Globus pallidus (tissue), 1 donor: ENCODE data around the gene CDIP1.
A peak's percentile ranks its signal among the peaks of the same experiment; 100 is the strongest.

Experiments used
- DNase-seq: peaks from one replicate; pipeline ENCODE4 v3.0.0-alpha.2; 2015; ENCODE audit warnings: low spot score

The CDIP1 gene

DNA sequence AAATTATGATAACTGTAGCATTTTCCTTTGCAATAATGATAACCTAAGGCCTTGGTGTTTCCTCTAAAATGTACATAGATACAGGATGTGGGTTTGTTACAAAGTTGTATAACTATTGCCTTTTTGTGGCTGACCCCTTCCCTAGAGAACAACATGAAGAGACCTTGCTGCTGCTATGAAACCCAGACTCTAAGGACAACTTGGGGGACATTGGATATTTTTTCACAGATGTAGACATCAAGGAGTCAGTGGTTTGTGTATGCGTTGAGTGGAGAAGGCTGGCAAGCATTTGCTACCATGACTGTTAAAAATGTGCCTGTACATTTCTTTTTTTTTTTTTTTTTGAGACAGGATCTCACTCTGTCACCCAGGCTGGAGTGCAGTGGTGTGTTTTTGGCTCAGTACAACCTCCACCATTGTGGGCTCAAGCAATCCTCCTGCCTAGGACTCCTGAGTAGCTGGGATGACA lies 50.0 kb downstream of the CDIP1 start:
- no peak for DNase-seq

DNA sequence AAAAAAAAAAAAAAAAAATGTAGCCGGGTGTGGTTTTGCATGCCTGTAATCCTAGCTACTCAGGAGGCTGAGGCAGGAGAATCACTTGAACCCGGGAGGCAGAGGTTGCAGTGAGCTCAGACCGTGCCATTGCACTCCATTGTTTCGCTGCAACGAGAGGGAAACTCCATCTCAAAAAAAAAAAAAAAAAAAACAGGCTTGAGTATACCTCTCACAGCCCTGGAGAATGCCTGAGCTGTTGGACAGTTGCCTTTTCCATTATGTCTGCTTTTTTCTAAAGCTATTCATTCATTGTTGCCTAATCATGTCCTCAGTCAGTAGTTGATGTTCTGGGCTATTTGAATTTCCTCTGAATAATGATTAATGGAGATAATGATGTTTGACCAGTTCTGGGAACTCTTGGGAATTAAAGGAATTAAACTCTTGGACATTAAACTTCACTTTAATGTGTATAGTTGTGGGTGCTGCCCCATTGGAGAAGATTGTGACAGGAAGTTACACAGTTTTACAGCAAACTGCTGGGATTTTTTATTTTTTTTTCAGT lies 50.5 kb downstream of the CDIP1 start:
- DNase-seq = no peak

DNA sequence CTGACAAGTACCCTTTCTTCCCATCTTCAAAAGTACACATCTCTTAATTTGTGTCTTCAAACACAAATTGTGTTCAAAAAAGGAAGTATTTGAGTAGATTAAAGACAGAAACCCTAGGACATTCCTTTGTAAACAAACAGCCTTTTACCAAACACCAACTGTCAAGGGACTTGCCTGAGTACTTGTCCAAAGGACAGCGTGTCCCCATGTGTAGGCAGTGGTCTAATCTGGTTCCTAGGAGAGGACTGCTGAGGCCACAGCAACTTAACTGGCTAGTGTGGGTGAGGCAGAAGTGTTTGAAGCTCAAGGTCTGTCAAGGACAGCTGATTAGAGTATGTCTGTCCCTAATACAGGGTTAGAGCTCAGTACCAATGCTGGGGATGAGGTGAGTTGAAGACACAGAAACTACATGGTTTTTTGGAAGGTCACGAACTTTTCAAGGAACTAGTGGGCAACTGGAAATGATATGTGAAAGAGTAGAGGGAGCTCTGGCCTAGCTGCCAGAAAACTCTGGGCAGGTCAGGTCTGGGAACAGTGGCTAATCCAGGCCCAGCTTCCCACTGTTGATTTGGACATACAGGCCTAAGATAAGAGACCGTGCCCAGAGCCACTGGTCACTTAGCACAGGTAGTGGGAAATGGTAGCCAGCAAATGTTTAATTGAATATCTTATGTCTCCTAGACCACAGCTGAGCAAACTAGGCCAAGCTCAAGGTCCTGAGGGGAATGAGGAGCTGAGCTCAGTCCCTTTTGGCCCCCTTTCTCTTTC lies 52.3 kb downstream of the CDIP1 start:
- no peak for DNase-seq

DNA sequence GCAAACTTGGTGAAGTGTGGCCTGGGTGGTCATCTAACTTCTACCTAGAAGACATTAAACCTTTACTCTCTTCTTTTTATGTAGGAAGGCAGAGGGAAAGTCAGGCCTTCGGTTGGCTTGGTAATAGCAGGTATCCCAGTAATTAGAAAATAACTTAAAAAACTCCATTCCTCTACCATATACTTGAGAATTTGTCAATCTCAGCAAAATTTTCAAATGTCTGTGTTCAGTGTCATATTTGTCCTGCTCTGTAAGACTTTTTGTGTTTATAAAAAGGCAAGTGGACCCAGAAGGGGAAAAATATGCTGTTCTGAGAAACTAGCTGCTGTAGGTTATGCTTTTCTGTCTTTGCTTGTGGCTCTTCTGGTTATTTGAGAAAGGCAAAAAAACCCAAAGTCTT lies 56.6 kb downstream of the CDIP1 start:
- DNase-seq = no peak

DNA sequence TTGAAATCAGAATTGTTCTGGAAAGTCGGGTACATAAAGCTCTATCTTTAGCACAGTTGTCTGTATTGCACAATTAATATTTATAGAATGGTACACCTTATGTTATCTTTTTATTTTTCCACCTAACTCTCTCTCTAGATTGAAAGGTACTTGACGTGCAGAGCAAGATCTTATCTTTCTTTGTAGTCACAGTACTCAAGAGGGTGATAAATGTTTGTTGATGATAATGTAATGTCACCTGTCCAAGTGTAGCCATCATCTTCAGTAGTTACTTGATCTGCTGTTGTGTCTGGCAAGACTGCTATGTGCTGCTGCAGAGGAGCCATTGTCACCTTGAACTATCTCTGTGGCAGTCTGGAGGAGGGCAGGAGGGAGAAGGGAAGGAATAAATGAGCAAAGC lies 57.0 kb downstream of the CDIP1 start:
- DNase-seq = no peak

DNA sequence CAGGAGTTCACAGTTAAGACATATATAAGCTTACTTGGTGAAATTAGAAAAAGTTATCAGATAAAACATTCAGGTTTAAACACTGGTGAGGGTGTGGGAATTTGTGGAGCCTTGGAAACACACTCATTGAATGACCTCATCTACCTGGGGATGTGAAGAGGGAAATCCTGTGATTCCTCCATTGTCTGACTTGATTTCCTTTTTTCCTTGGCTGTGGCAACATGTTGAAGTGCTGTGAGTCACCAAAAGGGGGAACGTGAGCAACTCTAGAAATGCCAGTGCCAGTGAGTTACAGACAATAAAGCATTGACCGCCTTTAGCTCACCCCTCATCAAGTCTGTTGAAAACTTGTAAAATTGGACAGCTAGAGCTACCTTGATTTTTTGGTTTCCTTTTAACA lies 60.6 kb downstream of the CDIP1 start:
- peak; percentile 53 for DNase-seq

DNA sequence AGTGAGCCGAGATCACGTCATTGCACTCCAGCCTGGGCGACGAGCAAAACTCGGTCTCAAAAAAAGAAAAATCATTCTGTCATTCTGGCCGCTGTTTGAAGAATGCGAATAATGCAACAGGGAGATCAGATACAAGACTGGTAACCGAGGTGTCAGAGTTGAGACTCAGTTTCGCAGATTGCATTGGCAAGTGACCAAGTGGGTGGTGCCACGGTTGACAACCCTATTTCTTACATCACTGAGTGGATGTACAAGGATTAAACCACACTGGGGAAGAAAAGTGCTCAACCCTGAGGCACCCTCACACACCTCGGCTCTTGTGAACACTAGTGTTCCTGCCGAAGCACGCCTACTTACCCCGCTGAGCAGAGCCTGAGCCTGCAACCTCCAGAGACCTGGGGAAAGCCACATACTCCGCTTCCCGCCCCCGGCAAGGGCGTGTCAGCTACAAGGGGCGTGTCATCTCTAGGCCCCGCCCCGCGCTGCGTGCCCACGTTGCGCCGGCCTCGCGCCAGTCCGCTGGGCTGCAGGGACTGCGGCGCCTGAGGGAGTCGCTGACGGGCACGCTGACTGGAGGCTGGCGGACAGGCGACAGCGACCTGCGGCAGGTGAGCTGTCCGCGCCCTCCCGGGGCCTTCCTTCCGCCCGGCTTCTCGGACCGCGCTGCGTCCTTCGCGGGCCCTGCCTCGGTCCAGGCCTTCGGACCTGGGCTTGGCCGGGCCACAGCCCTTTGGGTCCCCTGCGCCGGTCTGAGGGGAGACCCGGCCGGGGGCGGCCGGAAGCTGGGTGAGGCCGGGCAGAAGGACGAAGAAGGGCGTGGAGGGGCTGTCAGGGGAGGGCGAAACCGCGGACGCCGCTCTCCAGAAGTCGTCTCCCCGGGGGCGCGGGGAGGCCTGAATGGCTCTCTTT lies 62.4 kb downstream of the CDIP1 start, which contains the start of gene HMOX2:
HMOX2 (plus strand) TSS at position 519 of the 909 bp plus-strand sequence. CDS start 29,127 bp downstream, outside the sequence.
- DNase-seq = peak; percentile 92

DNA sequence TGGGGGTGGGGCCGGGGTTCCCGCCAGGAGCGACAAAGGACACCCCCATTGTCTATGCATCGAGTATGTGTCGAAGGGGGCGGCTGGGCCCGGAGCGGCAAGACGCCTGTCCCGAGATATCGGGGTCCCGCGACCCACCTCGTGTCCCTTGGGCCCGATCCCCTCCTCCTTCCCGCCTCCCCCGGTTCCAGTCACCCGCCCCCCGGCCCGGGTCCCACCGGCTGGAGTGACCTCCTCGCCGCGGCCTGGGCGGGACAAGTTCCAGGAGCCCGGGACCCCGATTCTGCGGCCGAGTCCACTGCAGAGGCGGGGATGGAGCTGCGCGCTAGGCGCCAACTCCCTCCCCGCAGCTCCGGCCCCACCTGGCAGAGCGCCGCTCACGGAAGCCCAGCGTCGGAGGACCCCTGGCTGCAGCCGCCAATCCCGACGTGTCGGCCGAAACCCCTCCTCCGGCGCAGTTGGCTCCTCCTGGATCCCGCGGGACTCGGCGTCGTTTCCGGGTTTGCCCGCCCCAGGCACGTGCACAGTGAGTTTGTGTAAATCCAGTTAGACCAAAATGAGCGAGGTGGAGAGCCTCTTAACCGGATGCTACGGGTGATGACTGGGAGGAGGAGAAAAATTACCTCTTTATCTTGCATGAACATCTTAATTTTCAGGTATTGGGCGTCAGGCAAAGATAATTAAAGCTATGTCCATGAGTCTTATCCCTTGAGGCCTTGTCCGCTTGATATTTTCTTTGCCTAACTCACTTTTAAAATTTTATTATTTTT lies 64.2 kb downstream of the CDIP1 start, which contains the start of gene NMRAL1:
NMRAL1 (minus strand) TSS at position 434 of the 770 bp plus-strand sequence. CDS start 493 bp downstream, outside the sequence.
- peak; percentile 70 for DNase-seq

DNA sequence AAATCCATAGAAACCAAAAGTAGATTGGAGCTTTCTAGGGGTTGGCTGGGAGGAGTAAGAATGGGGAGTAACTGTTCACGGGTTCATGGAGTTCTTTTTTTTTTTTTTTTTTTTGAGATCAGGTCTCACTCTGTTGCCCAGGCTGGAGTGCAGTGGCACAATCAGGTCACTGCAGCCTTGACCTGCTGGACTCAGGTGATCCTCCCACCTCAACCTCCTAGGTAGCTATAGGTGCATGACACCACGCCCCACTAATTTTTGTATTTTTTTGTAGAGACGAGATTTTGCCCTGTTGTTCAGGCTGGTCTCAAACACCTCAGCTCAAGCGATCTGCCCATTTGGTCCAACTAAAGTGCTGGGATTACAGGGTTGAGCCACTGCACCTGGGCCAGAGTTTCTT lies 65.7 kb downstream of the CDIP1 start:
- DNase-seq = no peak

DNA sequence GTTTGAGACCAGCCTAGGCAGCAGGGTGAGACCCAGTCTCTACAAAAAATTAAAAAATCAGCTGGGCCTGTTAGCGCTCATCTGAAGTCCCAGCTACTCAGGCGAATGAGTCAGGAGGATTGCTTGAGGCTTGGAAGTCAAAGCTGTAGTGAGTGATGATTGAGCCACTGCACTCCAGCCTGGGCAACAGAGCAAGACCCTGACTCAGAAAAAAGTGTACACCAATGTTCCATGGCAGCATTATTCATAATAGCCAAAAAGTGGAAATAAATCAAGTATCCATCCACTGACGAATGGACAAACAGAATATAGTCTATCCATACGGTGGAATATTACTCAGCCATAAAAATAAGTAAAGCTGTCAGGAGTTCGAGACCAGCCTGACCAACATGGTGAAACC lies 66.7 kb downstream of the CDIP1 start:
- DNase-seq = no peak

DNA sequence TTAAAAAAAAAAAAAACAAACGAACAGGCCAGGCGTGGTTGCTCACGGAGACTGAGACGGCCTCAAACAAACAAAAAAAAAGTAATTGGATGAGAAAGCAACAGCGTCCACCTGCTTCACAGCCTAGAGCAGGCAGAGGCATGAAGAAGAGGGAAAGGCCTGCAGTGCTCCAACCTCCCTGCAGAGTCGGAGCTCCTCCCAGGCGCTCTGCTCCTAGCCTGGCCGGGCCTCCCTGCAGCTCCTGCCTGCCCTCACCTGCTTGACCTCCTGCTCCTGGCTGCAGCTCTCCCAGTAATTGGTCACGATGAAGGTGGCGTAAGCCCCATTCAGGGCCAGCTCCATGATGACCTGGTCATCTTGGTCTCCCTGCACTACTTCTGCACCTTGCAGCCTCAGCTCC lies 69.6 kb downstream of the CDIP1 start:
- no peak for DNase-seq

DNA sequence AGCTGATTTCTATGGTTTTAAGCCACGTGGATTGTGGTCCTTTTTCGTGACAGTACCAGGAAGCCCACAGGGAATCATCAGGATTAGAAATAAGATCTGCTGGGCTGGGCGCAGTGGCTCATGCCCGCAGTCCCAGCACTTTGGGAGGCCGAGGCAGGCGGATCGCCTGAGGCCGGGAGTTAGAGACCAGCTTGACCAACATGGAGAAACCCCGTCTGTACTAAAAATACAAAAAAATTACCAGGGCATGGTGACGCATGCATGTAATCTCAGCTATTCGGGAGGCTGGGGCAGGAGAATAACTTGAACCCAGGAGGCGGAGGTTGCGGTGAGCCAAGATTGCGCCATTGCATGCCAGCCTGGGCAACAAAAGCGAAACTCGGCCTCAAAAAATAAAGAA lies 70.7 kb downstream of the CDIP1 start:
- DNase-seq = no peak

DNA sequence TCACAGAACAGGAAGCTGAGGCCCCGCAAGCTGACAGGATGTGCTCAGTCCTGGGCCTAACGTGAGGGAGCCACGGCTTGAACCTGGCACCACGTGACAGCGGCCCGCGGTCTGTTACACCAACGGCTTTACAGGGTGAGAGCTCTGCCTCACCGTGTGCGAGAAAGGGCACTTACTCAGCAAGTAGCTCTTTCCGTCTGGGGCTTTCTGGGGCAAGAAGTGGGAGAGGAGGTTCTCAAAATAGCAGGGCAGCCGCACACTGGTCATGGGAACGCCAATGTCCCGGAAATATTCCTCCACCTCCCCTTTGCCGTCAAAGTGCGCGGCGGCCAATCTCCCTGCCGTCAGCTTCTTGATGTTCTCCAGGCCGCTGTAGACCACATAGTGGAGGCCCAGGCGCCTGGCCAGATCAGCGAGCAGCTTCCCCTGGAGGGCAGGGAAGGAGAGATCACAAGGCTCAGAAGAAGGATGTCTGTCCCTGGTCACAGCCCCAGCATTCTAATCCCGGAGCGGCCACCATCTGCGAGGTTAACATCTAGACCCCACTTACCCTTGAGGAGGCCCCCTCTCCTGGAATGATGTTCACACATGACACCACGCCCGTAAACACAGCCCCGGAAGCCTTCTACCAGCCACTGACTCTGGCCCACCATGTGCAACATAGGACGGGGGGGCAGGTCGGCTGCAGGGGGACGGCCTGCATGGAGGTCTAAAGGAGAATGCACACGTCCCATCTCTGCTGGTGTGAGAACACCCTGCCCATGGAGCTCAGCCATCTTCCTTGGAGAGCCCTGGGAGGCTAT lies 72.4 kb downstream of the CDIP1 start:
- DNase-seq = no peak

DNA sequence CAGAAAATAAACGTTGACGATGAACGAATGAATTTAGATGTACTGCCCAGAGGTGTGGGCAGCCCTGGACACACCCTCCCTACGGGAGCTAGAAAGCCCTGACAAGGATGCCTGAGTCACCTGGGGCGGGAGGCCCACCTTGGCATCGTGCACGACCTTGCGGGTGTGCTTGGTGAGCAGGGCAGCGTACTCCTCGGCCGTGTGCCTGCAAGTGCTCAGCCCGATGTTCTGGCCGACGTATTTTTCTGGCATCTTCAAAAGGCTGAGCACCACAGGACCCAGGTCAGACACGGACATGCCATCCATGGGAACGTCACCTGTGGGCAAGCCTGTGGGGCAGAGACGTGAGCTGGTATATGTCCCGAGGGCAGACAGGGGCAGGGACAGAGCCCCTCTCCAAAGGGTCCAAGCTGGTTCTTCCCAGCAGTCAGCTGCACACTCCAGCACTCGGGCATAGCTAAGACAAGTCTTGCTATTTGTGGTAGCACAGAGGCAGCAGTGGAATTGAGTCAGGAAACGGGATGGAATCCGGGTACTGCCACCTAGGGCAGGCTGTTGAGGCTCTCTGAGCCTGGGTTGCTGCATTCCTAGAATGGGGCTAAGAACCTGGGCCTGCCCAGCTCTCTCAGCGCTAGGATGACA lies 74.9 kb downstream of the CDIP1 start:
- DNase-seq = no peak

DNA sequence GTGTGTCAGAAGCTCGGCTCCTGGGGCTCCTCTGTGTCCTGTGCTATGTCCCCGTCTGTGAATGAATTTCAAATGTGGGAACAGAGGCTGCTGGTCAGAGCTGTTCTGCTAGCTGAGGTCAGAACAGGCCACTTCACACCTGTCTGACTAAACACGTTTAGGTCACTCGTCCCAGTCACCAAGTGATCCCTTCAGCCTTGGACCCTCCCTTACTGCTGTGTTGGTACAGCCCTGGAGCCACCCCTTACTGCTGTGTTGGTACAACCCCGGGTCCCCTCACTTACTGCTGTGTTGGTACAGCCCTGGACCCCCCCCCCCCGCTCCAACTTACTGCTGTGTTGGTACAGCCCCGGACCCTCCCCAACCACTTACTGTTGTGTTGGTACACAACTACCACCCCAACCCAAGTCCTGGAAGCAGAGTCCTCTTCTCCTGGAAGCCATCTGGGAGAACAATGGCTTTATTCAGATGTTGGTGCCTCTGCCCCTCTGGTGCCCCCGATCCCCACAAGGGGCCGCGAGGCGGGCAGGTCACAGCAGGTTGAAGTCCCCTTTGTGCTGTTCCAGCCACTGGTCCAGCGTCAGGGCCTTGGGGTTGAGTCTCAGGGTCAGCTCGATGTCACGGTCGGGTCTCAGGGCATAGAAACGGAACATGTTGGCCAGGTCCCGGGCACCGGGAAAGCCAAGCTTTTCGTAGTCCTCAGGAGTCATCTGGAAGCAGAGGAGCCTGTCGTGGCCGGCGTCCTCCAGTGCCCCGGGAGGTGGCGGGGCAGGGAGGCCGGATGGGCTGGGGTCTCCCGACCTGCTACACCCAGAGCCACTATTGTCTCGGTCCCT lies 77.1 kb downstream of the CDIP1 start:
- peak; percentile 67 for DNase-seq

DNA sequence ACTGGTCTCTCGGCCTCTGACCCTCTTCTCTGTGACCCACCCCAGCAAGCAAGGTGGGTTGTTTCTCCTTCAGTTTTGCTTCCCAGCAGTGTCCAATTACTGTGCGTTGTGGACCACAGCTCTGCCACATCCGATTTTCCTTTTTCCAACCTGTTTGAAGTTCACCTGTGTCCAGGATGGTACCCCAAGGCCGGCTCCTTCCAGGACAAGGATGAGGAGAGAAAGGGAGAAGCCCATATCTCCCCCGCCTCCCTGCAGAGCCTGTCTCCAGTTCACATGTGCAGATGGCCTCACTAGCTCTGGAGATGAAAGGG lies 77.7 kb downstream of the CDIP1 start:
- no peak for DNase-seq
